Measurements from ENCODE around the gene CELA2A. TPM values are rescaled to one million over a fixed set of nuclear protein-coding genes. Genes with fewer than 3 reads are reported as not detected.
A peak's percentile ranks its signal among the peaks of the same experiment; 100 is the strongest.
"Not testable (repeated sequence)": the region's sequence is repeated elsewhere in the genome, so short reads cannot be mapped to it uniquely, and the experiment has no call there.

Gene CELA2A
- total and polyA plus RNA-seq, 10 of the 15 experiments (the other 5 are each of a cell fraction or from before 2014, with no cell fraction given), result 0.90 TPM; not detected in 9

DNA sequence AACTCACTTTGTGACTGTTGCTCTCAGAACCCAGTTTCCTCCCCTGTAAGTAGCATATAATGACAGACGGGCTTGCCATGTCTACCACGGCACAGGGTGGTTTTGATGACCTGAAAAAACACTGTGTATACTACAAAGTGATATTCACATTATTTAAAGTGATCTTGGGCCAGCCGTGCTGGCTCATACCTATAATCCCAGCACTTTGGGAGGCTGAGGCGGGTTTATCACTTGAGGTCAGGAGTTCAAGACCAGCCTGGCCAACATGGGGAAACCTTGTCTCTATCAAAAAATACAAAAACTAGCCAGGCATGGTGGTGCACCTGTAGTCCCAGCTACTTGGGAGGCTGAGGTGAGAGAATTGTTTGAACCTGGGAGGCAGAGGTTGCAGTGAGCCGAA lies 58.0 kb downstream of the CELA2A start:
- H3K9me3 ChIP-seq (replicated peaks; ENCODE audit: control insufficient read depth, insufficient read depth, low read length); DNase-seq (ENCODE audit: low read depth, low spot score); H3K27ac ChIP-seq (ENCODE audit: control insufficient read depth, insufficient read depth); in situ Hi-C loops (cut with MboI); H3K4me1 ChIP-seq (ENCODE audit: control insufficient read depth, insufficient read depth, low read length); H3K27me3 ChIP-seq (replicated peaks in 1 of 2; ENCODE audit: control insufficient read depth in 2 of 2, insufficient read depth in 2 of 2, low read length in 1 of 2); H3K79me2 ChIP-seq (ENCODE audit: control insufficient read depth, insufficient read depth, low read length); H2AFZ ChIP-seq (ENCODE audit: control insufficient read depth, low read depth, low read length); intact Hi-C loops (cut with micrococcal nuclease; ENCODE audit: unreplicated experiment); H3K9ac ChIP-seq (ENCODE audit: control insufficient read depth, insufficient read depth, low read length); H3K4me3 ChIP-seq; BruUV-seq (replicated peaks); H3K36me3 ChIP-seq (ENCODE audit: control insufficient read depth in 2 of 2, insufficient read depth in 2 of 2, low read length in 1 of 2); H4K20me1 ChIP-seq (ENCODE audit: control insufficient read depth, insufficient read depth); H3K4me2 ChIP-seq (ENCODE audit: control insufficient read depth, insufficient read depth); ATAC-seq; FAIRE-seq: not testable (repeated sequence)
- ChIA-PET POLR2A (interaction anchor here (0.8 kb wide), 1 partner anchor 119 kb away, joined by 3 read pairs; no protein-coding TSS in a partner anchor), RAD21 (ENCODE audit: unreplicated experiment) (interaction anchor here (0.9 kb wide), 1 partner anchor 66 kb away, joined by 3 read pairs; no protein-coding TSS in a partner anchor), CTCF (interaction anchor here (0.6 to 2.5 kb wide), 3 partner anchors 13 to 460 kb away, joined by 3 to 8 read pairs (median 4); no protein-coding TSS in a partner anchor), SMC1A (ENCODE audit: uncharacterized antibody, unreplicated experiment) (interaction anchor here (0.5 to 1.3 kb wide), 4 partner anchors 9 to 182 kb away, joined by 3 to 4 read pairs (median 3); partner anchors contain the start of gene CASP9)
- 95% methylated on average over 5 of the region's 5 CpGs for WGBS (ENCODE audit: insufficient coverage, insufficient replicate concordance, low lambda C conversion rate, missing lambda C conversion rate)

GRCh38 chr1:15515022-15515663 lies 58.6 kb downstream of the CELA2A start:
- 2% methylated on average over 2 of the region's 2 CpGs for WGBS (ENCODE audit: insufficient coverage, insufficient replicate concordance, low lambda C conversion rate, missing lambda C conversion rate)
- ChIA-PET RAD21 (ENCODE audit: unreplicated experiment) (interaction anchor here (0.9 kb wide), 2 partner anchors 12 to 66 kb away, joined by 3 read pairs; no protein-coding TSS in a partner anchor), POLR2A (interaction anchor here (0.8 kb wide), 1 partner anchor 119 kb away, joined by 3 read pairs; no protein-coding TSS in a partner anchor), CTCF (interaction anchor here (0.6 to 2.5 kb wide), 3 partner anchors 15 to 460 kb away, joined by 3 to 8 read pairs (median 3); no protein-coding TSS in a partner anchor), SMC1A (ENCODE audit: uncharacterized antibody, unreplicated experiment) (interaction anchor here (0.9 to 1.3 kb wide), 3 partner anchors 9 to 181 kb away, joined by 3 to 4 read pairs (median 3); partner anchors contain the start of gene CASP9)
- BruUV-seq (replicated peaks), result no TSS peak
- no peaks in the 10 kb centered on the region for H3K9me3 ChIP-seq (replicated peaks; ENCODE audit: control insufficient read depth, insufficient read depth, low read length)
- H2AFZ ChIP-seq (ENCODE audit: control insufficient read depth, low read depth, low read length), result no peak overlapping the region
- TF ChIP-seq, protein P1, sequence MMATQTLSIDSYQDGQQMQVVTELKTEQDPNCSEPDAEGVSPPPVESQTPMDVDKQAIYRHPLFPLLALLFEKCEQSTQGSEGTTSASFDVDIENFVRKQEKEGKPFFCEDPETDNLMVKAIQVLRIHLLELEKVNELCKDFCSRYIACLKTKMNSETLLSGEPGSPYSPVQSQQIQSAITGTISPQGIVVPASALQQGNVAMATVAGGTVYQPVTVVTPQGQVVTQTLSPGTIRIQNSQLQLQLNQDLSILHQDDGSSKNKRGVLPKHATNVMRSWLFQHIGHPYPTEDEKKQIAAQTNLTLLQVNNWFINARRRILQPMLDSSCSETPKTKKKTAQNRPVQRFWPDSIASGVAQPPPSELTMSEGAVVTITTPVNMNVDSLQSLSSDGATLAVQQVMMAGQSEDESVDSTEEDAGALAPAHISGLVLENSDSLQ (IDR thresholded peaks at IDR 0.05), result peak; percentile 81
- TF ChIP-seq SPI1 (IDR thresholded peaks at IDR 0.05; ENCODE audit: borderline replicate concordance, insufficient read depth, low read depth, low read length), result peak; percentile 78
- no peak for TF ChIP-seq TCF7 (IDR thresholded peaks at IDR 0.05; ENCODE audit: borderline replicate concordance)
- peak in 1 of 2 experiments; percentile 39; a peak in 1 of 4 replicates for TF ChIP-seq ETV6 (conservative IDR thresholded peaks at IDR 0.05 in 1 of 2, IDR thresholded peaks at IDR 0.05 in 1 of 2; ENCODE audit: borderline replicate concordance in 1 of 2, low read depth in 1 of 2)
- peak; percentile 35; the same call in 1 of the 2 replicates for TF ChIP-seq JUNB (IDR thresholded peaks at IDR 0.05)
- 0 out of 2 replicates have a peak, but pooled peaks have one; percentile 21 for TF ChIP-seq IKZF1 (conservative IDR thresholded peaks at IDR 0.05)
- no peaks in the 10 kb centered on the region for H3K27me3 ChIP-seq (replicated peaks in 1 of 2; ENCODE audit: control insufficient read depth in 2 of 2, insufficient read depth in 2 of 2, low read length in 1 of 2)
- FAIRE-seq, result no peak
- no peak overlapping the region for H3K27ac ChIP-seq (ENCODE audit: control insufficient read depth, insufficient read depth)
- H3K4me1 ChIP-seq (ENCODE audit: control insufficient read depth, insufficient read depth, low read length), result peaks cover 9% of the 10 kb centered on the region
- H4K20me1 ChIP-seq (ENCODE audit: control insufficient read depth, insufficient read depth), result no peaks in the 10 kb centered on the region
- in situ Hi-C loops (cut with MboI), result no loop called here
- H3K9ac ChIP-seq (ENCODE audit: control insufficient read depth, insufficient read depth, low read length), result no peak overlapping the region
- H3K79me2 ChIP-seq (ENCODE audit: control insufficient read depth, insufficient read depth, low read length), result no peaks in the 10 kb centered on the region
- DNase-seq (ENCODE audit: low read depth, low spot score), result no peak
- H3K4me2 ChIP-seq (ENCODE audit: control insufficient read depth, insufficient read depth), result 0 out of 2 replicates have a peak overlapping the region, but pooled peaks have one; percentile 9
- intact Hi-C loops (cut with micrococcal nuclease; ENCODE audit: unreplicated experiment), result no loop called here
- no peak overlapping the region for H3K4me3 ChIP-seq
- no peaks in the 10 kb centered on the region; a peak in 1 of 4 replicates for H3K36me3 ChIP-seq (ENCODE audit: control insufficient read depth in 2 of 2, insufficient read depth in 2 of 2, low read length in 1 of 2)
- peak; percentile 80 for ATAC-seq
